Spleen (tissue), 7 donors: Measurements from ENCODE around the gene TRPM8.

ENCODE experiments used
- CTCF ChIP-seq, 11 experiments: fragments of 200-600 bp in 7 of 11; fragments of 450-650 bp in 4 of 11; sonication (generic) in 4 of 11; IDR thresholded peaks in 8 of 11; conservative IDR thresholded peaks in 3 of 11; 1 replicate in 7 of 11; 2 replicates in 4 of 11; pipeline versions ENCODE4 v1.4.0 to v1.8.0; 2016 to 2021; ENCODE audit warnings: antibody characterized with exemption in 11 of 11, inconsistent platforms in 4 of 11, mild to moderate bottlenecking in 1 of 11
- POLR2A ChIP-seq, 3 donors: fragments of 450-650 bp; IDR thresholded peaks; one replicate each; pipeline ENCODE4 v1.5.1; 2017; ENCODE audit warnings: antibody characterized with exemption in 3 of 3, mild to moderate bottlenecking in 1 of 3
- POLR2AphosphoS5 ChIP-seq, 3 donors: sonication (generic); formaldehyde crosslinking; IDR thresholded peaks; one replicate each; pipeline ENCODE4 v1.5.1; 2017; ENCODE audit warnings: antibody characterized with exemption in 3 of 3
- donor health status: DM: no; HTN: no; CAD: no; lungs with moderate emphysema.
- donor health status: DM: no; HTN: no; CAD: no.
- donor health status: DM: no; HTN: no; CAD: no.

- no peak for TF ChIP-seq CTCF (IDR thresholded peaks at IDR 0.05 in 8 of 11, conservative IDR thresholded peaks at IDR 0.05 in 3 of 11)
- no peak for TF ChIP-seq POLR2A (IDR thresholded peaks at IDR 0.05)
- no peak for TF ChIP-seq POLR2AphosphoS5 (IDR thresholded peaks at IDR 0.05)
Observed at GRCh38 chr2:234001380-234002160, 84.4 kb downstream of the TRPM8 start.
